ENCODE measurements around the gene NF1.

NF1 gene

DNA sequence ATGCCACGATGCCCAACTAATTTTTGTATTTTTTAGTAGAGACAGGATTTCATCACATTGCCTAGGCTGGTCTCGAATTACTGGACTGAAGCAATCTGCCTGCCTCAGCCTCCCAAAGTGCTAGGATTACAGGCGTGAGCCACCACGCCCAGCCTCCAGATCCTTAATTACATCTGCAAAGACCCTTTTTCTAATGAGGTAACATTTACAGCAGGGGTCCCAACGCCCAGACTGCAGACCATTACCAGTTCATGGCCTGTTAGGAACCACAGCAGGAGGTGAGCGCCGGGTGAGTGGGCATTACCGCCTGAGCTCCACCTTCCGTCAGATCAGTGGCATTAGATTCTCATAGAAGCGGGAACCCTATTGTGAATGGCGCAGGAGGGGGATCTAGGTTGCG lies 292.7 kb downstream of the NF1 start:
- no peak for DNase-seq (ENCODE audit: low spot score)
- TF ChIP-seq, protein P1, sequence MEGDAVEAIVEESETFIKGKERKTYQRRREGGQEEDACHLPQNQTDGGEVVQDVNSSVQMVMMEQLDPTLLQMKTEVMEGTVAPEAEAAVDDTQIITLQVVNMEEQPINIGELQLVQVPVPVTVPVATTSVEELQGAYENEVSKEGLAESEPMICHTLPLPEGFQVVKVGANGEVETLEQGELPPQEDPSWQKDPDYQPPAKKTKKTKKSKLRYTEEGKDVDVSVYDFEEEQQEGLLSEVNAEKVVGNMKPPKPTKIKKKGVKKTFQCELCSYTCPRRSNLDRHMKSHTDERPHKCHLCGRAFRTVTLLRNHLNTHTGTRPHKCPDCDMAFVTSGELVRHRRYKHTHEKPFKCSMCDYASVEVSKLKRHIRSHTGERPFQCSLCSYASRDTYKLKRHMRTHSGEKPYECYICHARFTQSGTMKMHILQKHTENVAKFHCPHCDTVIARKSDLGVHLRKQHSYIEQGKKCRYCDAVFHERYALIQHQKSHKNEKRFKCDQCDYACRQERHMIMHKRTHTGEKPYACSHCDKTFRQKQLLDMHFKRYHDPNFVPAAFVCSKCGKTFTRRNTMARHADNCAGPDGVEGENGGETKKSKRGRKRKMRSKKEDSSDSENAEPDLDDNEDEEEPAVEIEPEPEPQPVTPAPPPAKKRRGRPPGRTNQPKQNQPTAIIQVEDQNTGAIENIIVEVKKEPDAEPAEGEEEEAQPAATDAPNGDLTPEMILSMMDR (IDR thresholded peaks at IDR 0.05; ENCODE audit: extremely low read depth, missing control alignments): no peak

DNA sequence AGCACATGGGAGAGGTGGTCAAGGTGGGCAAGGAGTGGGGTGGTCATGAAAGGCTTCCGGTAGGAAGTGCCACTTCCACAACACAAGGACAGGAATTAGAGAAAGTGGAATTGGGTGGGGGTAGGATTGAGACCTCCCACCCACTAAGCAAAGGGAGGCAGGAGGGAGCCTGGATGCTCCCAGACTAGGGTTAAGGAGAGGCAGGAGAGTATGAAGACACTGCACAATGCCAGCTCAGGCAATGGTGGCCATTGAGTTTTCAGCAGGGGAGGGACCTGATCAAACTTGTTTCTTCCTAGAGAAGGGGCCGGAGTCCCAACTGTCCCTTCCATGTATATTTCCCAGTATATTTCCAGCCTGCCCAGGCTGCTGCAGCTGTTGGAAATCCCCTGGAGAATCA lies 293.6 kb downstream of the NF1 start:
- no peak for DNase-seq (ENCODE audit: low spot score)
- TF ChIP-seq, protein P1 (IDR thresholded peaks at IDR 0.05; ENCODE audit: extremely low read depth, missing control alignments): no peak

DNA sequence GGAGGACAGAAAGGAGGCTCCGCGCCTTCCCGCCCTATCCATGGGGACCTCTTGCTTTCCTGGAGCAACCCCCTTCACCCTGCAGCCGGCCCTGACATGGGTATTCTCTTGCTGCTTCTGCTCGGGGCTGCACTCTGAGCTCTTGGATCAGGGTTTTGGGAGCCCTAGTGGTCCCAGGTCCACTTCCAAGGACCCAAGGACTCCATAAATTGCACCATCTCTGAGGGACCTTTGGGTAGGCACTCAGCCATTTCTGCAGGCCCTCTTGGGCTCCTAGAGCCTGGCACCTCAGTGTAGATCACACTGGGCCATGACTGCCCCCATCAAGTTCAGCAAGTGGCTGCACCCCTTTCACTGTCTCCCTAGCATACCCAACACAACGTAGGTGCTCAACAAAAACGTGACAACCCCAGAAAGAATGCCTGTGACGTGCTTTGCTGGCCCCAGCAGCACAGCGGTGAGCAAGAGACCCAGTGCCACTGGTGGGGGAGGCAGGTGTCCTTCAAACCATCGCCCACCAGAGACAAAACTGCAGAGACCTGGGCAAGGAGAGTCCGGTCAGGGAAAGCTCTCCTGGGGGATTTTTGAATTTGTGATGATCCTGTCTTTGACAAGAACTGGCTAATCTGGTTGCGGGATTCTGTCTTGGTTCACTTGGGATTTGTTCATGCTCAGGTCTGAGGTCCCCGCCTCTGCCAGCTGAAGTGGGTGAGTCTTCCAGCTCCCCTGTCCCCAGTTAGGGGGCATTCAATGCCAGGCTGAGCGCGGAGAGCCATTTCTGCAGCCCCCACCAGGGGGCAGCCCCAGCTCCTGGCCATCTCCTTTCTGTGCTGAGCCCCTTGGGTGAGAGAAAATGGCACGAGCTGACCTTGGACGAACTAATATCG lies 294.2 kb downstream of the NF1 start:
- TF ChIP-seq, protein P1 (IDR thresholded peaks at IDR 0.05; ENCODE audit: extremely low read depth, missing control alignments): peak; percentile 17
- DNase-seq (ENCODE audit: low spot score): peak; percentile 69

DNA sequence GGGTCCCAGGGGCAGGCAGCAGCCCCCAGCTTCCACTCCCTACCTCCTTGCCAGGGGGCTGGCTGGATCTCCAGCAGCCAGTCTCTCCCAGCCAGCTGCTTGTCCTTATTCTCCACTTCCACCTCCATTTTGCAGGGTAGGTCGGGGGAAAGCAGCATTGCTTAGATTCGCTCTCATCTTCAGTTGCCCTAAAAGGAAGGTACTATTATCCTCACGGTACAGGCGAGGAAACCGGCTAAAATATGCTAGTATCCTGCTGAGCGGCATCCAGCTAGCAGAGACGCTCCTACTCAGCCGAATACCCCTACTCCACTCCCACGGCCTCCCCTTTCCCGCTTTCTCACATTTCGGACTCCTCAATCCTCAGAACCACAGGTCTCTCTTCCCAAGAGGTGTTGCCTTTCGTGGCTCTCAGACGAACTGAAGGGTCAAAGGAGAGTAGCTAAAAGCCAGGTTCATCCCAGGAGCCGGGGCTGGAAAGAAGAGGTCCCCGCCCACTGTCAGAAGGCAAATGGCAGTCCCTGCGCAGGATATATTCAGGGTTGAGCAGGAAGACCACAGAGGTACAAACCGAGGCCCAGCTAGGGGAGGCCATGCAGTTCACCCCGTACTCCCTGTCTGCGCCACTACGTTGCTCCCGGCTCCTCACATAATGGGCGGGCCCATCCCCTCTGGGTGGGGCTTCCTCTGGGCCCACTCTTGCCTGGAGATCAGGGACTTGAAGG lies 295.0 kb downstream of the NF1 start:
- TF ChIP-seq, protein P1 (IDR thresholded peaks at IDR 0.05; ENCODE audit: extremely low read depth, missing control alignments): no peak
- DNase-seq (ENCODE audit: low spot score): no peak

DNA sequence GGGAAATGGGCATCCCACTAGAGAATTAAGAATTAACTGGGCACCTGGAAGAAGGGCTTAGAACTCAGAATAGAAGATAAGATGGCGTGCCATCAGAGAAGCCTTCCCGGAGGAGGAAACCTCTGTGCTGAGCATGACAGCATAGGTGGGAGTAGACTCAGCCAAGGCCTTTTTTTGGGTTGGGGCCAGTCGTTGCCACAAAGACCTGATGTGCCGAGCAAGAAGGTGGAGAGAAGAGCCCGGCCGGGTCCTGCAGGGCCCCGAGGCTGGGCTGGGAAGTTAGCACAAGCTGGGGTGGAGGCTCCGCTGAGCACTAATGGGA lies 295.6 kb downstream of the NF1 start:
- DNase-seq (ENCODE audit: low spot score): no peak
- TF ChIP-seq, protein P1 (IDR thresholded peaks at IDR 0.05; ENCODE audit: extremely low read depth, missing control alignments): no peak

DNA sequence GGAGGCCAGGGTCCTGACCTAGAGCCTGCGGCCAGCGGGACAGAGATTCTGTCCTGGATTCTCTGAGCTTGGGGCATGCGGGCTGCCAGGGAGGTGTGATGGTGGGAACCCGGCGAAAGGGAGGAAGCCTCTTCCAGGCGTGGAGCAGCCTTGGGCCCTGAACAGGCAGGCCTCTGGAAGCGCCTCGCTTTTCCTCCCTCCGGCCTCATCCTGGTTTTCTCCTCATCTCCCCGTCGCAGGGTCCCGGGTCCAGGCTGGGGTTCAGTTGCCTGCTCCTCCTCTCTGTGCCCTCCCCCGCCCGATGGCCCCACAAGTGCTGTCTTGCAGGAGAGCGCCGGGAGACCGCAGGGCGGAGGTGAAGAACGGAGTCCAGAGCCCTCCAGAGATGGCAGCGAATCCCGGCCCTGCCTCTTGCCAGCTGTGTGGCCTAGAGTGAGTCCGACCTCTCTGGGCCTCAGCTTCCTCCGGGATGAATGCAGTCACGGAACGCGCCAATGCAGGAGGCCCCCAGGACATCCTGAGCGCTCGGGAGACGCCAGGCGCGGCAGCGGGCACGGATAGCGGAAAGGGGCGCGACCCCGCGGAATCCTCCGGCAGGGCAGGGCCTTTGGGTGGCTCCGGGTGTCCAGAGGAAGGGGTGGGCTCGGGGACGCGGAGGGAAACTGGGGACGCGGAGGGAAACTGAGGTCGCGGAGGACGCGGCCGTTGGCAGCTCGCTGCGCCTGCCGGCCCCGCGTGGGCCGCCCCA lies 296.1 kb downstream of the NF1 start:
- TF ChIP-seq, protein P1 (IDR thresholded peaks at IDR 0.05; ENCODE audit: extremely low read depth, missing control alignments): no peak
- DNase-seq (ENCODE audit: low spot score): no peak
